ENCODE data around the gene CA11. TPM values are rescaled to one million over a fixed set of nuclear protein-coding genes. Genes with fewer than 3 reads are reported as not detected.

Gene CA11
- total RNA-seq, 1 experiment from 2014 or later: 2.1 TPM

- no peak for DNase-seq
- CTCF ChIA-PET: interaction anchor here (1.0 kb wide), 1 partner anchor 13 kb away, joined by 4 read pairs; no protein-coding TSS in a partner anchor
These were observed 49.8 kb downstream of the CA11 start for GRCh38 chr19:48596237-48596636.

GRCh38 chr19:48595833-48596232 is 50.2 kb downstream of the CA11 start:
- TF ChIP-seq CTCF (IDR thresholded peaks at IDR 0.05; ENCODE audit: unreplicated experiment): no peak
- H3K4me1 Mint-ChIP-seq (ENCODE audit: low read depth, unreplicated experiment): no peaks in the 10 kb centered on the region
- H3K27ac Mint-ChIP-seq (ENCODE audit: unreplicated experiment): no peak overlapping the region
- H3K4me3 Mint-ChIP-seq (ENCODE audit: low read depth, unreplicated experiment): no peak overlapping the region
- CTCF ChIA-PET: interaction anchor here (1.0 kb wide), 1 partner anchor 13 kb away, joined by 4 read pairs; no protein-coding TSS in a partner anchor
- DNase-seq: no peak
- intact Hi-C loops (cut with micrococcal nuclease; ENCODE audit: unreplicated experiment): no loop called here
- H3K9me3 Mint-ChIP-seq (ENCODE audit: low read depth, unreplicated experiment): no peaks in the 10 kb centered on the region
- peaks cover 4% of the 10 kb centered on the region for H3K36me3 Mint-ChIP-seq (ENCODE audit: insufficient read depth, unreplicated experiment)
- BruUV-seq (replicated peaks): no TSS peak
- H3K27me3 Mint-ChIP-seq (ENCODE audit: unreplicated experiment): peaks cover 46% of the 10 kb centered on the region

More at GRCh38 chr19:48596237-48596636, 49.8 kb downstream of the CA11 start:
- no peak for TF ChIP-seq CTCF (IDR thresholded peaks at IDR 0.05; ENCODE audit: unreplicated experiment)
- BruUV-seq (replicated peaks): no TSS peak
- Mint-ChIP-seq H3K9me3 (ENCODE audit: low read depth, unreplicated experiment) (no peaks in the 10 kb centered on the region), H3K4me3 (ENCODE audit: low read depth, unreplicated experiment) (no peak overlapping the region), H3K27me3 (ENCODE audit: unreplicated experiment) (peaks cover 42% of the 10 kb centered on the region), H3K36me3 (ENCODE audit: insufficient read depth, unreplicated experiment) (peaks cover 4% of the 10 kb centered on the region), H3K4me1 (ENCODE audit: low read depth, unreplicated experiment) (no peaks in the 10 kb centered on the region), H3K27ac (ENCODE audit: unreplicated experiment) (no peak overlapping the region)
- intact Hi-C loops (cut with micrococcal nuclease; ENCODE audit: unreplicated experiment): no loop called here

GRCh38 chr19:48595171-48595570 is 50.8 kb downstream of the CA11 start:
- Mint-ChIP-seq H3K27me3 (ENCODE audit: unreplicated experiment) (peaks cover 48% of the 10 kb centered on the region), H3K4me1 (ENCODE audit: low read depth, unreplicated experiment) (no peaks in the 10 kb centered on the region), H3K27ac (ENCODE audit: unreplicated experiment) (no peak overlapping the region), H3K36me3 (ENCODE audit: insufficient read depth, unreplicated experiment) (peaks cover 4% of the 10 kb centered on the region), H3K9me3 (ENCODE audit: low read depth, unreplicated experiment) (no peaks in the 10 kb centered on the region), H3K4me3 (ENCODE audit: low read depth, unreplicated experiment) (no peak overlapping the region)
- no peak for TF ChIP-seq CTCF (IDR thresholded peaks at IDR 0.05; ENCODE audit: unreplicated experiment)
- intact Hi-C loops (cut with micrococcal nuclease; ENCODE audit: unreplicated experiment): no loop called here
- DNase-seq: no peak
- no TSS peak for BruUV-seq (replicated peaks)
- CTCF ChIA-PET: no interaction called here

- peaks cover 10% of the 10 kb centered on the region for H3K36me3 Mint-ChIP-seq (ENCODE audit: insufficient read depth, unreplicated experiment)
- intact Hi-C loops (cut with micrococcal nuclease; ENCODE audit: unreplicated experiment): no loop called here
- DNase-seq: no peak
- H3K4me3 Mint-ChIP-seq (ENCODE audit: low read depth, unreplicated experiment): no peak overlapping the region
- CTCF ChIA-PET: no interaction called here
- no peak for TF ChIP-seq CTCF (IDR thresholded peaks at IDR 0.05; ENCODE audit: unreplicated experiment)
- H3K27ac Mint-ChIP-seq (ENCODE audit: unreplicated experiment): no peak overlapping the region
- peaks cover 43% of the 10 kb centered on the region for H3K27me3 Mint-ChIP-seq (ENCODE audit: unreplicated experiment)
- BruUV-seq (replicated peaks): no TSS peak
- H3K4me1 Mint-ChIP-seq (ENCODE audit: low read depth, unreplicated experiment): peaks cover 12% of the 10 kb centered on the region
- H3K9me3 Mint-ChIP-seq (ENCODE audit: low read depth, unreplicated experiment): no peaks in the 10 kb centered on the region
These were observed 55.0 kb downstream of the CA11 start for GRCh38 chr19:48591021-48591420.

Measured in Calu3 (cell line).